Germinal center (tissue), 1 donor: ENCODE results near the gene TLL2.

Experiments used
- DNase-seq: peaks from one replicate; pipeline ENCODE4 v3.0.0; 2012; ENCODE audit warnings: mixed read lengths, low spot score

Gene TLL2

DNA sequence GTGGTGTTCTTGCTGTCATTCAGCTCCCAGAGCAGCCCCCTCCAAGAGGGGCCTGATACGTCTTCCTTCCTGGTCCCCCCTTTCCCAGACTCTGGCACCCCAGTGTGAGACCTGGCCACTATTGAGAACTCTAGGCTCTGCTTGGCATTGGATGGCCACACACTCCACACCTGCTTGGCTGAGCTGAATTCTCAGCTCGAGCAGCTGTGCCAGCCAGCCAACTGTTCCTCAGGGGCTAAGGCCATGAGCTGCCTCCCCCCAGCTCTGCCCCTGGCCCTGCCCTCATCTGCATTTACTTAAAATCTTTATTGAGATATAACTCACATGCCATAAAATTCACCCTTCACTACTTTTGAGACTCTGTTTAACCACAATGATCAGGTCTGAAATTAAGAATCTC is 6.7 kb downstream of the TLL2 start:
- no peak for DNase-seq

DNA sequence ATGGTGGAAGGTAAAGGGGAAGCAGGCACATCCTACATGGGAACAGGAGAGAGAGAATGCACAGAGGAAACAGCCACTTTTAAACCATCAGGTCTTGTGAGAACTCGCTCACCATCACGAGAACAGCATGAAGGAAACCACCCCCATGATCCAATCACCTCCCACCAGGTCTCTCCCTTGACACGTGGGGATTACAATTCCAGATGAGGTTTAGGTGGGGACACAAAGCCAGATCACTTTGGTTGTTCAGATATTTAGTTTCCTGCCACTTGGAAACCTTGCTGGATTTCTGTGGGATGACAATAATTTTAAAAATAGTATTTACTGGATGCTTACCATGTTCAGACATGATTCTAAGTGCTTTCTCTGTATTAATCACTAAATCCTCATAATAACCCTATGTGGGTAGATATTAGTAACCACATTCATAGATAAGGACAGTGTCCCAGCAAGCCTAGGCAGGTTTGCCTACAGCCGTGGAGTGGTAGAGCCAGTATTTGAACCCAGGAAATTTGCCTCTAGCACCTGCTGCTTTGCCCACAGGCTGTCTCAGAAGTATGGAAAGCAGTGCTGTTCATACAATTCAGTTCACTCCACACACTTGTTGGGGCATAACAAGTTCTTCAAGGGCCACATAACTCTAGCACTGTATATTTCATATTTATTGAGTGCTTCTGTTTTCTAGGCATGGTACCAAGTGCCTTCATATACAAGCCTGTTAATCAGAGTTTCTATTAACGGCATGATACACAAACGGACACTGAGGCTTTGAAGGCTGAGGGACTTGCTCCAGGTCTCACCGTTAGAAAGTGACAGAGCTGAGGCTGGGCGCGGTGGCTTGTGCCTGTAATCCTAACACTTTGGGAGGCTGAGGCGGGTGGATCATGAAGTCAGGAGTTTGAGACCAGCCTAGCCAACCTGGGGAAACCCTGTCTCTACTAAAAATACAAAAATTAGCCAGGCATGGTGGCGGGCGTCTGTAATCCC is 8.3 kb downstream of the TLL2 start:
- DNase-seq: no peak

DNA sequence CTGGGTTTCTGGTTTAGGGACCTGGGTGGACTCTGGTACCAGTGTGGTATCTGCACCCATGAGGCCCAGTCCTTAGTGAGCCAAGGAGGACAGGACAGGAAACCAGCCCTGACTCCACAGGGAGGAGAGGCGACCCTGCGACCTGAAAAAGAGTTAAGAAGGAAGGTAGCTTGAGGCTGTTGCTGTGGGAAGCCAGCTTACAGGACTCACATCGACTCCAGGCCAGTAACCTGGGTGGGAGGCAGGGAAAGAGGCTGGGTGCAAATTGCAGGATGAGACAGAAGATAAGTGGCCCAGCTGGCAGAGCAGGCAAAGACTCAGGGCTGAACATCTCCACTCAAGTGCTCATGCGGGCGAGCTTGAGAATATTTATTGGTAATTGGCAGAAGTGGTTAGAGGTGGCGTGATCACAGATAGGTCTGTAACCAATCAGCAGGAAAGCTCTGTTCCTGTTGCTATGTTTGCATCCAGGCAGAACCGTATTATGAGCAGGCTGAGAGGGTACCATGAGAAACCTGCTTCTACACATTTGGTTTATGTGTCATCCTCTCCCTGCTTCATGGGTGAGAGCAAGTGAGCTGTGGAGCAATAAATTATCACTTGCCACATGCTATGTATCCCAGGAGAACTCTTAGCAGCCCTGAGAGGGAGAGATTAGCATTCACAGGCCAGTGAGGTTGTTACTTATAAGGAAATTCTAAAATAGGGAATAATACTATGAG is 11.0 kb downstream of the TLL2 start:
- DNase-seq: no peak

DNA sequence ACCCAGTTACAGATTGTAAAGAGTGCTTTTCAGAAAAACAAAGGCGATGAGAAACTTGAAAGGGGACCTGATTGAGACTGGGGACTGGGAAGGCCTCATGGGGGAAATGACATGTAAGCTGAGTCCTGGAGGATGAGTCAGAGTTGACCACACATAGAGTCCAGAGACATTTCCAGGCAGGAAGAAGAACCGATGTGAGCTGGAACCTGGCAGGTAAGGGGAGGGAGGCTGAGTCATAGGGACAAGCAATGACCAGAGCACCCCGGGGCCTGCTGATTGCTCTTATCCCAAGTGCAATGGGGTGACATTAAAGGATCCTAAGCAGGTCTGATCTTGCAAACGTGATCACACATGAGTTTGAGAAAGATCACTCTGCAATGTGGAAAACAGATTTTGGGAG is 11.7 kb downstream of the TLL2 start:
- no peak for DNase-seq

DNA sequence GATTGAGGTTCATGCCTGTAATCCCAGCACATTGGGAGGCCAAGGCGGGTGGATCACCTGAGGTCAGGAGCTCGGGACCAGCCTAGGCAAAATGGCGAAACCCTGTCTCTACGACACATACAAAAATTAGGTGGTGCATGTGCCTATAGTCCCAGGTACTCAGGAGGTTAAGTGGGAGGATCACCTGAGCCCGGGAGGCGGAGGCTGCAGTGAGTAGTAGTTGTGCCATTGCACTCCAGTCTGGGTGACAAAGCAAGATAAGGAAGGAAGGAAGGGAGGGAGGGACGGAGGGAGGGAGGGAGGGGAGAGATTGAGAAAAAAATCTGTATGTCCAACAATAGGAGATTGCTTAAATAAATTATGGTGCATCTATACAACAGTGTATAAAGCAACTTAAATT is 13.2 kb downstream of the TLL2 start:
- DNase-seq: no peak

DNA sequence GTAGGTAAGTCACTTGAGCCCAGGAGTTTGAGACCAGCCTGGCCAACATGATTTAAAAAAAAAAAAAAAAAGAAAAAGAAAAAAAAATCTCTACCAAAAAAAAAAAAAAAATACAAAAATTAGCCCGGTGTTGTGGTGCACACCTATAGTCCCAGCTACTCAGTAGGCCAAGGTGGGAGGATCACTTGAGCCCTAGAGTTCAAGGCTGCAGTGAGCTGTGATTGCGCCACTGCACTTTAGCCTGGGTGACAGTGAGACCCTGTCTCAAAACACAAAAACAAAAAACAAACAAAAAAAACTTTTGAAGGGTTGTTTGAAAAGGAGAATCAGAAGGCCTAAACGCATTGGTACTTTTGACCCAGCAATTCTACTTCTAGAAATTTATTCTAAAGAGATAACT is 13.7 kb downstream of the TLL2 start:
- no peak for DNase-seq

DNA sequence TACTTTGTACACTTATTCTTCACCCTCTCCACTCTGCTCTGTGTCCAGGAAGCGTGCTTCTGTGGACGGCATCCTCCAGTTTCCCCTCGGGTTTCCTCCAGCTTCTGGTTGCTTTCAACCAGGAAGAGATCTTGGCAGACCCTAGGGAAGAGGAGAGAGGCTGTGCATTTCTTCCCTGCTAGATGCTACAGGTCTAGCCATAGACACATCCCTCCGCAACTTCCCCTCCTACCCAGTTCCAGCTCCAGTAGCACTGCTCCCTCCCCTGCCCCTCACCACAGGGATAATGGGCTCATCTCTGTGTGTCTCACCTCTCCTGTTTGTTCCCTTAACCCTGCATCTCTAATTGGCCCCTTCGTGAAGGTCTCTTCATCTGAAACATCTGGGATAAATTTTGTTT is 16.3 kb downstream of the TLL2 start:
- DNase-seq: no peak

DNA sequence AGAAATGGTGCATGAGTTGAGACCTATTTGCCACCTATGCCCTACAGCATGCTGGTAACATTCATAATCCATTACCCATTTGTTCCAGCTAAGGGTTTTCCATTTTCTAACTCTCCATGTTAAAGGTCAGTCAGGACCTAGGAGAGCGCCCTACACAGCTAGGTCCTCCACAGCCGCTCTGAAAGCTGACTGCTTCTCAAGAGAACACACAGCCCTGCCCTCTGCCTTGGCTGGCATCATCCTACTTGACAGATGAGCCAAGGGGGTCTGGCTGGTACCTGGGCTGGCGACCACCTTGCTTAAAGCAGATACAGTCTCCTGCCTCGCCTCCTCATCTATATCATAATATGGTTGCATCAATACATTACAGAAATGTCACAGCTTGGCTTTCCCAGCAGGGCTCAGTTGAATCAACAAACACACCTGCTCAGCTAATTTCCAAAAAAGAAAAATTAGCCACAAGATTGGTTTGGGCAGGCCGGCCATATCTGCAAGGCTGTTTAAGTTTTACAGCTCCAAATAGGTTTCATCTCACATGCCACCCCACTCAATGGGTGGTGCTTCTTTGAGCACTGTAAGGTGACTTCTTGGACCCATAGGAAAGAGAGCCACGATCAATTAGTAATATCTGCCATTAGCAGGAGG is 17.3 kb downstream of the TLL2 start:
- no peak for DNase-seq

DNA sequence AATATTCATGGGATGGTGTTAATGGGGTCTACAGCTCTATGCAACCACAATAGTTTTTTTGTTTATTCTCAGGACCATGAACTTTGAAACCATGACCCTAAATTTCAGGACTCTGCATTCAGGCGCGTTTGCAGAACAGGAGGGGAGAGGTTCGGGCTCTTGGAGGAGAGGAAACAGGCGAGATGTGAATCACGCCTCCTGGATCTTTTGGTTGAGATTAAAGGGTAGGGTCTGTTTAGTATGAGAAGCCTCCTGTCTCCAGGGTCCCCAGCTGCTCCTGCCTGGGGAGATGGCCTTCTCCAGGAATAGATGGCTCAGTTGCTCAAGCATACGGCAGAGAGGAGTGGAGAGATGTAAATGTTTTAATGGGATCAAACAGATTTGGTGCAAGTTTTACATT is 18.2 kb downstream of the TLL2 start:
- DNase-seq: no peak

DNA sequence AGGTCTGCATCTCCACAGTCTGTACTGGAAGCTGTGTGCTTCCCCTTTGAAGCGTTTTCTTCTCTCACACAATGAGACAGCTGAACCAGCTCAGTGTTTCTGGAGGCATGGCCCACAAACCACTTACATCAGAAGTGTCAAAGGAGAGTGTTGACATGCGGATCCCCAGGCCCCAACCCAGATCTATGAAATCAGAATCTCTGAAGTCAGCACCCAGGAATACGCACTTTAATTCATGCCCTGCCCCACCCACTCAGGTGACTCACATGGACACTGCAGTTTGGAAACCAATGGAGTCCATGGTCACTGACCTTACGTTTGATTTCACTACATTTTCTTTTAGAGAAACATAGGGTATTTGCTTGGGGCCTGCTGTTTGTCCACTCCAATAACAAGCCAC is 19.0 kb downstream of the TLL2 start:
- DNase-seq: no peak

DNA sequence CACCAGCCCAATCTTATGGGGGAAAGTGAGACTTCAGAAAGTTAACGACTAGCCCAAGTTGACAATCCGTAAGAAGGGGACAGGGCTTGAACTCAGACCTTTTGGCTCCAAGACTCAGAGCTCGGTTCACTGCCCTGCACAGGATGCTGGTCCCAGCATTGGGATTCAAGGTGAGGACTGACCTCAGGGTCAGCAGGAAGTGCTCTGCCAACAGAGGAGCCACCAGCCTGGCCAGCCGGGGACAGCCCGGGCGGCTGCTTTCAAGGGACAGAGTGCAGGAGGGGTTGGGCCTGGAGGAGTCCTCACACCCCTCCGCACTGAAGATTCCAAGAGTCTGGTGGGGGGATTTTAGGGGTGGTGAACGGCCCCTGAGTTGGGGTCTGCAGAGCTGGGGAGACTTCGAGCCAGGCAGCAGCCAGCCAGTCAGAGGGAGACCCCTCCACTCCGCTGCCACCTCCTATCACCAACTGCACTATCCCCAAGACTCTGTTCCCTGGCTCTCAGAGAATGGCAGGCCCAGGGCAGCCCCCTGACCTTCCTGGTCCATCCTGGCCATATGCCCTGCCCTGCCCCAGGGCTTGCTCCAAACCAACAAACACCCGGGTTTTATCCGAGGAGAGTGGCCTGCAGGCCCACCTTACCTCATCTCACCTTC is 19.7 kb downstream of the TLL2 start:
- no peak for DNase-seq

DNA sequence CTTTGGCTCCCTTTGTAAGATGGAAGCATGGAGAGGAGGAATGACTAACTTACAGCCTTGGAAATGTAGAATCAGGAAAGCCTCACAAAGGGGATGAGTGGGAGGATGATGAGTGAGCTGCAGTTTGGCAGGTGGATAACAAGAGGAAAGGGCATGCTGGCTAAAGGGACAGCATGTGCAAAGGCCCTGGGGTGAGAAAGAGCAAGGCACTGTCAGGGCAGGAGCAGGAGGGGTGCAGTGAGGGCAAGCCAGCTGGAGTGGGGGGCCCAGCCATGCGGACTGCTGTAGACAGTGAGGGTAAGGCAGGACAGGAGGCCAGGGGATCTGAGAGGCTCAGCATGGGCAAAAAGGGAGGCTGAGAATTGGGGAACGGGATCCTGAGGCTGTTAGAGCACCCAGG is 20.5 kb downstream of the TLL2 start:
- DNase-seq: no peak

DNA sequence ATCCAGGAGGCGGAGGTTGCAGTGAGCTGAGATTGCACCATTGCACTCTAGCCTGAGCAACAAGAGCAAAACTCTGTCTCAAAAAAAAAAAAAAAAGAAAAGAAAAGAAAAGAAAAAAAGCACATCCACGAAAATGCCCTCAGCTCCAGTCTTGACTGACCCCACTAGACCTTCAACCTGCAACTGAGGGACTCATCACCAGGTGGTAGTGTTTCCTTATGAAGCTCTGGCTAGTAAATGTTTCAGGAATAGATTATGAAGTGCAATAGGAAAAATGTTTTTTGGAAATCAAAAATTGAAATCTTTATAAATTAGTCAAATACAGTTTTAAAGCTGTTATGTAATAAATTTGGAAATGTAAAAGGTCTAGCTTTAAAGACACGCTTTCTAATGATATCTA is 22.4 kb downstream of the TLL2 start:
- no peak for DNase-seq

DNA sequence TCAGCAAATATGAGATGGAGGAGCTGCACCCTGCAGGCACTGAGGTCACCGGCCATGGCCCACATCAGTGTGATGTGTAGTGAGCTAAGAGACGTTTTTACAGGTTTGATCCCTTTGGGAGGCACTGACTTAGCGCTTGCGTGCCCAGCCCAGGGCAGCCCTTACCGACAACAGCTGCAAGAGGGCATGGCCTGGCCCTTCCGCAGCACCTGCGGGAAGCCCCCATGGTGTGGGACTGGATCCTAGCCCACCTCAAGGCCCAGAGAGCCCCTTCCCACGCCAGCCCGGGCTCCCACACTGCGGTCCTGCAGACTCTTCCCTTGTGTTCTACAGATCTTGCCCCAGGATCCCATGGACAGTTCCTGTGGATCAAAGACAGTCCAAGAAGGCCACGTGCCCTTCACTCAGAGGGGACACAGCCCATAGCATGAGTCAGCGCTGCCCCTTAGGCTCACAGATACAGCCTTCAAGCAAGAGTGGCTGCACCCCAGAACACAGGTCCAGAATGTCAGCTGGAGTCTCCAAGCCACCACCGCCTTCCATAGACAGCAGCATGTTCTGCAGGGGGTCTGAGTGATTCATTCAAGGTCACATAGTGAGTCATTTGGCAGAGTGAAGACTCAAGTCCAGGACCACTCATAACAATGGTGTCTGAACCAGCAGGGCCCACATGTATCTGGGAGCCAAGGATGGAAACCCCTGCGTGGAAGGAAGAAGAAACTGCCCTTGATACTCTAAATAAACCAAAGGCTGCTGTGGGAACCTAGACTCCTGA is 25.4 kb downstream of the TLL2 start:
- DNase-seq: no peak

DNA sequence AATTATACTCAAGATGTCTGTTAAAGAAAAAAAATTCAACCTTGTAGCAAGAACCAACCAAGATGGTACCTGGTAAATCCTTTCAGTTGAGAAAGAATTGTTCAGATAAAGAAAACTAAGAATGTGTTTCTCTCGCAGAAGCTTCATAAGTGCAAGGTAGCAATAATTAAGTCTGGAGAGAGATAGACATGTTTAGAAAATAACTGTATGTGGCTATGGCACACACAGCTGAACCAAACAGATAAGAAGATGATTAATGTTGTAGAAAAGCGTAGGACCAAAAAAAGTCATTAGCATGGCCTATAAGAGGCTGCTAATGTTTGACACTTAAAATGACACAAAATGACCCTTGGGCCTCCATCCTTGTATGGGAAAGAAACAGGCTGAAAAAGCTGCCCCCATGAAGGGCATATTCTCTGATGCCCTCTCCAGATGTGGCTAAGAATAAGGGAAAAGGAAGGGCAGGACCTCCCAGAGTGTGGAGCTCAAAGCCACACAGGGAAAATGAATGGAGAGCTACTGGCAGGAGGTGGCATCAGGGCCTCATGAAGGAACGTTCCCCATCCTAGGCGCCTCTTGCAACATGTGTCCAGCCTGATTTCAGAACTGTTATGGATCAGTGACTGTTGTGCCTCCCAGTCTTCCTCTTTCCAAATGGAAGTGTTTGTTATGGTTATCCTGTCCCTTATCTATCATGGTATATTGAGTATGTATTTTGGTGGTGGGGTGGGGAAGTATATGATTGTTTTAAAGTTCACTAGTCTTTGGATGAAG is 30.7 kb downstream of the TLL2 start:
- no peak for DNase-seq

DNA sequence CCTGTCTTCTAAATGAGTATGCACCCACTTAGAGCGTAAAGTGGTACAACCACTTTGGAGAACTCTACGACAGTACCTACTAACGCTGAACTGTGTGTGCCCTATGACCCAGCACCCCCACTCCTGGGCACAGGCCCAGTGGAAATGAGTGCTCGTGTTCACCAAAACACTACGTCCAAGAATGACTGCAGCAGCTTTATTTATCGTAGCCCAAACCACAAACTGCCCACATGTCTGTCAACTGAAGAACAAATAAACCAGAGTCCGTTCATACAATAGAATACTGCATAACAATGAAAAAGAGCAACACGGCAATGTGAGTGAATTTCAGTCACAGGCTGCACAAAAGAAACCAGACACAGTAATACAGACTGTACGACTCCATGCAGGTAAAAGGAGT is 35.4 kb downstream of the TLL2 start:
- no peak for DNase-seq

DNA sequence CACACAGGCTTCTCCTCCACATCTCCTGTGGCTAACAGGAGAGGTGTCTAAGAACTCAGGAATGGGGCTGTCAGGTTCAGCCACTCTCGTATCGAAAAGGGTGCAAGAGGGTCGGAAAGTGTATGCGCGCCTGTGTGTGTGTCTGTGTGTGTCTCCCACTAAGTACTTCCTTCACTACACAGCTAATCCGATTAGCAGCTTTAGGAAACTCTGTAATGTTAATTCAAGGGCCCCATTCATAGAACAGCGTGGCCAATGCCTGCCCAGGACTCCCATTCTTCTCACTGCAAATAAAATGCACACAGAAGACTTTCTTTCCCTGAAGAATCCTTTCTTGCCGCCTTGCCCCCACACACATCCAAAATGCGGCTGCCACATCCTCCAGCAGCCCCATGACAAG is 39.9 kb downstream of the TLL2 start:
- no peak for DNase-seq

DNA sequence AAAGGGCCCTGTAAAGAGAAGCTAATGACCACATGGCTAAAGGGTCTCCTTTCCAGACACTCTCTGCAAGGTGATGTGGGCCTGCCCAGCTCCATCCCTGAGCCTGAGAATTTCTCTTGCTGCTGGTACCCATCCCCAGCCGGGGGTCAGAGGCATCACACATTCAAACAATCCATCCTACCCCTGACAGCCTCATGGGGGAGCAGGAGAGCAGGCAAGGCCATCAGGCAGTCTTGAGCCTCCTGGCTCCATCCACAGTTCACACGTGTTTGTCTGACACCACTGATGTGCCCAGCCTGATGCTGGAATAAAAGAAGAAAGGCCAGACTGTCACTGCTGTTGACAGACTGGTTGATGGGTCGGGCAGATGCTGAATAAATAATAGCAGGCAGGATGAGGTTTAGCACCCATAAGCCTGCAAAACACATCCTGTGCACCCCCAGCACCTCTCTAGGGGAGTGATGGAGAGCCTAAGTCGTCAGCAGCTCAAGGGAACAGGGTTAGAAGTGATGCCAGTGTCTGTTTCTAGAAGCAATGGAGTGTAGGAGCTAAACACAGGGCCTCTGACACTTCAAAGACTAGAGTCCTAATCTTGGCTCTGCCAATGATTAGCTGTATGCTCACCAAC is 43.5 kb downstream of the TLL2 start:
- DNase-seq: peak; percentile 71

DNA sequence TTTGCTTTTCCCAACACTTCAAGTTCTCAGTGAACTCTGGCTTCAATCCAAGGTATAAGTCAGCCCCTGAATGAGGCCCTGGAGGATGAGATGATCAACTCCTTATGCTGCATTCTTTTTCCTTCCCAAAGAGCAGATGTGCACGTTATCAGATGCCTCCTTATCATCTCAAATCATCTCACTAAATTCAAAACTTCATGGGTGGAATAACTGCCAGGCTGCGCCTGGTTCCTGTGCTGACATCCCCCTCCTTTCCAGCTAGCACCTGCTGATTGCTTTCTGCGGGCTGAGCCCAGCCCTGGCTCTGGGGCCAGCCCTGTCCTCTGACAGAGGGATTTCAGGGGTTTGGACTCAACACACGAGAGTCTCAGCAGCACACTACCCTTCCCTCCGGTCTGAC is 44.9 kb downstream of the TLL2 start:
- no peak for DNase-seq

DNA sequence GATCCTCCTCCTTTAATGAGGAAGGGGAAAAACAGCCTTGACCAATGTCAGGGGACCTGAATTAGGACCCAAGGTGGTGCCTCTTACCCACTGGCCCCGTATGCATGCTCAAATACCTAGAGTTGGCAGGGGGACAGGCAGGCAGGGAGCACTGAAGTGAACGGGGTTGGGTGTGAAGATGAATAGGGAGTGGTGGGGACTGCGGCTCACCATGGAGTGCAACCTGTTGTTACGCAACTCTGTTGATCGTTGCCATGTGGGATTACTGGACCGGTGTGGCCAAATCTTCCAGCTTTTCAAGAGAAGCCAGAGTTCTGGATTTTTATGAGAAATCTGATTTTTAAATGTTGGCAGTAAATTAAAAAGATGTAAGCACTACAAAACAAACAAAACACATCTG is 48.1 kb downstream of the TLL2 start:
- DNase-seq: no peak
